Tracheal epithelial cell (primary cell): ENCODE results near the gene CCDC136. TPM values are rescaled to one million over a fixed set of nuclear protein-coding genes. Genes with fewer than 3 reads are reported as not detected.

Experiments
- total RNA-seq: library from RNA; depleted of rRNA; stranded (reverse); fragments of >200 nt; gene quantifications from 2 replicates; pipeline ENCODE4 v1.2.1, GENCODE V29; 2014

The CCDC136 gene
- total RNA-seq, result 0.24 and 0.43 TPM in 2 replicates

DNA sequence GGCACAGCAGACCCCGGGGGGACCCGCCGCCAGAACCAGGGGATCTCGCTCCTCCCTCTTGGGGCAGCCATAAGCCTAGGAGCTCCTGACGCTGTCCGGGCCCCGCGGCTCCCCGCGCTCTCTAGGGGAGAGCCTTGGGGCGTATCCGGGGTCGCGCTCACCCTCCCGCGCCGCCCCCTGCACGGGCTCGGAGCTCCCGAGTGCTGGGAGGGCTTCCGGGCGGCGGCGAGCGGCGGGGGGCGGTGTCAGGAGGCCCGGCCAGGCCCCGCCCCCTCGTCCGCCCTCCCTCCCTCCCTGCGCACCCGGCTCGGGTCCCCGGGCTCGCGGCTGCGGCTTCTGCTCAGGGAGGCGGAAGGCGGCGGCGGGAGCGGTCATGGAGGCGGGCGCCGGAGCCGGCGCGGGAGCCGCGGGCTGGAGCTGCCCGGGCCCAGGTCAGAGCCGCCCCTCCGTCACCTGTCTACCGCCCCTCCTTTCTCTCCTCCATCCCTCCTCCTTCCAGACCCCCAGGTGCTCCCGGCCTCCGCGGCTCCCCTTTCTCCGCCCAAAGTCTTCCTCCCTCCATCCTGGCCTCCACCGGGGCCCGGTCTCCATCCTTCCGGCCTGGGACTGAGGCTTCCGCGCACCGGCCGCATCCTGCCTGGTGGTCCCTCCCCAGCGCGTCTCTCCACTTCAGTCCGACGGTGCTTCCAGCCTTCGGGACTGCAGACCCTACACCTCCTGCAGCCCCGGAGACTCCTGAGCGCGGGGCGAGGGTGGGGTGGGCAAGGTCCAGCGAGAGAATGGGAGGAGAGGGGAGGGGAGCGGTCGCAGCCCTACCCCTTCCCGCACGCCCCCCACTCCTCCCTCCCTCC, at the start of gene CCDC136:
Gene CCDC136 (plus strand): TSS at position 848 of the 851 bp plus-strand sequence. CDS start 444 bp downstream, outside the sequence.

DNA sequence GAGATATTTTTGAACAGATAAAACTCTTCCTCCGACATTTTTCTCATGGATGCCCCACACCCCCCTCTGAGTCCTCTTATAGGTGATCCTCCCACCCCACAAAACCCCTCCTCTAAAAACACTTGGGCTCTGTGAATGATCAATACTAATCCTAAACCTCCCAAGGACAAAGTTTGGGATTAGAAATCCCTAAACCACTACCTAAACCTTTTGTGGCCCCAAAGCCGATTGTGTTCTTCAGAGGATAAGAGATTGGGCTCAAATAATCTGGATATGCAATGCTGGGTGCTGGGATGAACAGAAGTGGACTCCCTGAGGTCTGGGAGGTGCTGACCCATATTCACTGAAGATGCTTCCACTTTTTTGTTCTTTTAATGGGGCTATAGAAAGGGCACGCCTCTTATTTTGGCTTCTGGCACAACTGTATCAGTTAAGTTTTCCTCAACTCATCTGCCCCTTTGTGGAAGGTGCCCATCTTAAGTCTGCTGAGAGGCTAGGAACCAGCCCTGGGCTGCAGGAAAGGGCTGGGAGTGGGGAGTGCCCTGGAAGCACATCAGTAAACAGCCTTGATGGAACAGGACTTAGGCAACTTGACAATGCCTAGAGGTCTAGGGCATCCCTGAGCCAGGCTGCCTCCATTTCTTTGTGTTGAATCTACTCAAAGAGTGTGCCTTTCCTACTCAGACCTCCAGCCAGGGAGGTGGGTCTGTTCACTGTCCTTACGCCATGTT, 15.9 kb upstream of the CCDC136 start, which contains the start of gene OPN1SW:
Gene OPN1SW (minus strand): TSS at position 51 of the 731 bp plus-strand sequence. CDS start 13 bp downstream, at position 38.

DNA sequence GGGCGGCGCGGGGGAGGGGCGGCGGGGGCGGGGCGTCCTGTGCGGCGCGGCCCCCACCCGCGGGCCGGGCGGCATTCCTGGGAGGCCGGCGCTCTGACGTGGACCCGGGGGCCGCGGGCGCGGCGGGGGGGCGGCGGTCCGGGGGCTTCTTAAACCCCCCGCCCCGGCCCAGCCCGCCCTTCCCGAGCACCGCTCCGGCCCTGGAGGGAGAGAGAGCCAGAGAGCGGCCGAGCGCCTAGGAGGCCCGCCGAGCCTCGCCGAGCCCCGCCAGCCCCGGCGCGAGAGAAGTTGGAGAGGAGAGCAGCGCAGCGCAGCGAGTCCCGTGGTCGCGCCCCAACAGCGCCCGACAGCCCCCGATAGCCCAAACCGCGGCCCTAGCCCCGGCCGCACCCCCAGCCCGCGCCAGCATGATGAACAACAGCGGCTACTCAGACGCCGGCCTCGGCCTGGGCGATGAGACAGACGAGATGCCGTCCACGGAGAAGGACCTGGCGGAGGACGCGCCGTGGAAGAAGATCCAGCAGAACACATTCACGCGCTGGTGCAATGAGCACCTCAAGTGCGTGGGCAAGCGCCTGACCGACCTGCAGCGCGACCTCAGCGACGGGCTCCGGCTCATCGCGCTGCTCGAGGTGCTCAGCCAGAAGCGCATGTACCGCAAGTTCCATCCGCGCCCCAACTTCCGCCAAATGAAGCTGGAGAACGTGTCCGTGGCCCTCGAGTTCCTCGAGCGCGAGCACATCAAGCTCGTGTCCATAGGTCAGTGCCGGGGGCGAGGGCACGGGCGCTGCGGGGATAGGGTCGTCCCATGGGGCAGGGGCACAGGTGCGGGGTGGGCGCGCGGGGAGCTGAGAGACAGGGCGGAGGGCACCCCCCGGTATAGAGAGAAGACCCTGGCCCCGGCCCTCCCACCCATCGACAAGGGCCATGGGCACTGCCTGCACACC, 38.7 kb downstream of the CCDC136 start, which contains the start of gene FLNC:
Gene FLNC (plus strand): TSS at position 176 of the 947 bp plus-strand sequence. CDS start 232 bp downstream, at position 408.

DNA sequence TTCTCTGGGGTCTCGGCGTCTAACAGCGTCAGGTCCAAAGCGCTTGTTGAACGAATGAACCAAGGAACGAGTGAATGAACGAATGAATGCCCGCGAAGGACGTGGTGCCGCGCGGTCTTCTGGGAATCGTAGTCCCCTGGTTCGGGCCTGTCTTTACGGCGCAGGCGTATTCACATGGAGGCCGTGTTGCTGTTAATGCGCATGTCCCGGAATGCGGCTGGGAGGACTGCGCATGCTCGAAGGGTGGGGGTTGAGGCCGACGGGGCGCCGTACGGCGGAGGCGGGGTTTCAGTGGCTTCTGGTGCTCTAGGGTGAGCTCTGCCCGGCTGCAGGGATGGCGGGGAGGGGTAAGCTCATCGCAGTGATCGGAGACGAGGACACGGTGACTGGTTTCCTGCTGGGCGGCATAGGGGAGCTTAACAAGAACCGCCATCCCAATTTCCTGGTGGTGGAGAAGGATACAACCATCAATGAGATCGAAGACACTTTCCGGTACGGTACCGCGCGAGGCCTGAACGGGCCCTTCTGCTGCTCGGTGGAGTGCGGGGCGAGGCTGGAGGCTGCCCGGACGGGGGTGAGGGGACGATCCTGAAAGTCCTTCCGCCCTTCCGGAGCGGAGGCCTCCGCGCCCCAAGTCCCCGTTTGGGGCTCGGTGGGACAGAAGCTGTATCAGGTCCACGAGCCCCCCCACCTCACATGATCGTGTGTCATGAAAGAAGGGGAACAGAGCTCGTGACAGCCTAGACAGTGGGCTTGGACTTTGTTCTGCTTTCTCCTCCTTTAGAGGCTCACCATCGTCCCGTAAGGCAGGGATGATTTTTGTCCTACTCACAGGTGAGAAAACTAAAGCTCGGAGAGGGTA, 71.0 kb downstream of the CCDC136 start, which contains the start of gene ATP6V1F:
Gene ATP6V1F (plus strand): TSS at position 286 of the 862 bp plus-strand sequence. CDS start 49 bp downstream, at position 335.

Other genes starting within 250 kb of the CCDC136 start
- 0.24 TPM in 1 of 2 replicates, not detected in the other for gene GARIN1A, start 119.7 kb upstream of the CCDC136 start, total RNA-seq
- gene CALU, start 52.6 kb upstream of the CCDC136 start, total RNA-seq, result 104 and 284 TPM in 2 replicates
- gene OPN1SW, start 16.2 kb upstream of the CCDC136 start, total RNA-seq, result not detected in 2 replicates
- 0.64 and 8.0 TPM in 2 replicates for gene FLNC, start 38.4 kb downstream of the CCDC136 start, total RNA-seq
- gene ATP6V1F, start 70.9 kb downstream of the CCDC136 start, total RNA-seq, result 146 and 176 TPM in 2 replicates
- 0.43 and 0.72 TPM in 2 replicates for gene KCP, start 118.7 kb downstream of the CCDC136 start, total RNA-seq
- gene IRF5, start 146.0 kb downstream of the CCDC136 start, total RNA-seq, result 8.9 and 13.9 TPM in 2 replicates